GM19324 (cell line): ENCODE measurements around the gene SSTR1.

Source experiments
- ATAC-seq: cut with Tn5 transposase; IDR thresholded peaks from one replicate; pipeline ENCODE4 v1.9.1; 2021; ENCODE audit warnings: mild to moderate bottlenecking, moderate library complexity; ENCODE audit not compliant: unreplicated experiment, low FRiP score

The SSTR1 gene

DNA sequence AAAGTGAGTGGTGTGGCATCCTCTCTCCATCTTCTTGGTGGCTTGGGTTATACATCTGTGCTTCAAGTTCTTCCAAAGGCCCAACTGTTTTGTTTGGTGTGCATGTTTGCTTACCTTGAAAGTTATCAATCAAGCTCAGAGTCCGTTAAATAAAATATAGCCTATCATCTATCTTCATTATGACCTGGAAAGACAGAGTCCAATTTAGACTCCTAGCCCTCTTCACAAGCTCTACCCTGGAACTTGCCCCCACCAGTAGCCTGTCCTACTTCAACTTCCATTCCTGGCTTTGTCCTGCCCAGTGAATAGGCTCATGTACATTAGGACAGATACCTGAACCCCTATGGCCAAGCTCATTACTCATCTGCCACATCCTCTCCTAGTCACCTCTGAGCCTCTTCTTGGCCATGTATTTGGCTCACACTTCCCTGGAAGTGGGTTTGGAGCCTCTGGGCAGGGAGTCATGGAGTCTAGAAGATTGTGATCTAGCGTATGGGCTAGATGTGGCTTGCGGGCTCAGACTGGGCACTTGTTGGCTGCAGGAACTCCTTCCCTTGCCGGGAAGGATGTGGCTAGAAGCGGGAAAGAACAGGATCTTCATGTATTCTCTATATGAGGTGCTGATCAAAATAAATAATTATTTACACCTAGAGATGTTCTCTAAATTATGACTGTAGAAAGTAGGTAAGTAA is 6.4 kb upstream of the SSTR1 start:
- no peak for ATAC-seq

DNA sequence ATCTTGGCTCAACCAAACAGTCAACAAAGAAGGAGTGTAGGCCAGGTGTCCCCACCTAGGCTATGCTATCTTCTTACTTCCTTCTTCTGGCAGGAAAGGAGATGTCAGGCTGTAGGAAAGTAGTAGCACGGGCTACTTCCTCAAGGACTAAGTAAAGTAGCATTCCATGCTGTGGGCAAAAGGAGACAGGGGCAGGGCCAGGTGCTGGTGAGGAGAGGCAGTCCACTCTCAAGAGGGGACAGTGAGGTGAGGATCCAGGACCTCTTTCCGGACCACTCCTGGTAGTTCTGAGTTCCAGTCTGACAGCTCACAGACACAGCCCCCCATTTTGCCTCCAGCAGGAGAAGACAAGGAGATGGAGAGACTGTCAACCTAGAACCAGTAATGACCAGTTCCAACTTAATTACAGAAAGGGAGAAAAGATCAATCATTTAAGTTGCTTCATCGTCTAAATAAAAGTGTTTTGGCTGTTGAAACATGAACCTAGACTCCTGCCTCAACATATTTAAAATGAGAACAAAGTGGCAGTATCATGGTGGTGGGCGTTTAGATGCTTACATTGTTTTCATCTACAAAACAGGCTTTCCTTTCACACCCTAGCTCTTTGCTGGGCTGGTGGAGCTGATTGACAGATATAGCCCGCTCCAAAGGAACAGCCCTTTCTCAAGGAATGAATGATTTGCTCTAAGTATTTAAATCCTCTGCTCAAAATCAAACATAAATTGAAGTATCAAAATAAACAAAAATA is 5.1 kb upstream of the SSTR1 start:
- ATAC-seq = no peak

- no peak for ATAC-seq
These were observed 3.6 kb upstream of the SSTR1 start for GRCh38 chr14:38203929-38204718.

DNA sequence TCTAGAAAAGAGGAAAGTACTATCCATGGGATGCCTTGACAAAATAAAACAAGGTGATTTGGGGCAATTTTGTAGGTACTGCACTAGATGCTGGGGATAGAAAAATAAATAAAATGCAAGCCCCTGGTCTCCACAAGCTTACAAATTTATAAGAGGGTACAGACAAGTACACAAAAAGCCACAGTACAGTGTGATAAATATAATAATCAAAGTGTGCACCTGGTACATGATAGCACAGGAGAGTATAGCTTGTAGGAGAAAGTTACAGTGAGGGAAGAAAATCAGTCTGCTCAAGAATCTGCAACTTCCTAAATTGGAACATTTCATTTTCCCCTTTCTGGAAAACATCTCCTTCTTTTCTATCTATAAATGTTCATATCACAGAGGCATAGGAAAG is 3.0 kb upstream of the SSTR1 start:
- no peak for ATAC-seq

- no peak for ATAC-seq
These were observed 2.4 kb upstream of the SSTR1 start for GRCh38 chr14:38205119-38205813.

DNA sequence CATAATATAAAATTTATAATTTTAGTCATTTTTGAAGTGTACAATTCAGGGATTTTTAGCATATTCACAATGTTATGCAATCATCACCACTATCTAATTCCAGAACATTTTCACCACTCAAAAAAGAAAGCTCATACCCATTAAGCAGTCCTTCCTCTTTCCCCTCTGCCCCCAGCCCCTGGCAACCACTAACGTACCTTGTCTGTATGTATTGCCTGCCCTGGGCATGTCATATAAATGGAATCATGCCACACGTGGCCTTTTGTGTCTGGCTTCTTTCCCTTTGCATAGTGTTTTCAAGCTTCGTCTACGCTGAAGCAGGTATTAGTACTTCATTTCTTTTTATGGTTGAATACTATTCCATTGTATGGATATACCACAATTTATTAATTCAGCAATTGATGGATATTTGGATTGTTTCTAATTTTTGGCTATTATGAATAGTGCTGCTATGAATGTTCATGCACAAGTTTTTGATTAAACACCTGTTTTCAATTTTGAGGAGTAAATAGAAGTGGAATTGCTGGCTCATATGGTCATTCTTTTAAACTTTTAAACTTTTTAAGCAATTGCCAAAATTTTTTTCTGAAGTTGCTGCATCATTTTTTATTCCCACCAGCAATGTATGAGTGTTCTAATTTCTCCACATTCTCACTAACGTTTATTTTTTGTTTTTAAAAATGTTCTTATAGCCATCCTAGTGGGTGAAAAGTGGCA is 1.6 kb upstream of the SSTR1 start:
- no peak for ATAC-seq

DNA sequence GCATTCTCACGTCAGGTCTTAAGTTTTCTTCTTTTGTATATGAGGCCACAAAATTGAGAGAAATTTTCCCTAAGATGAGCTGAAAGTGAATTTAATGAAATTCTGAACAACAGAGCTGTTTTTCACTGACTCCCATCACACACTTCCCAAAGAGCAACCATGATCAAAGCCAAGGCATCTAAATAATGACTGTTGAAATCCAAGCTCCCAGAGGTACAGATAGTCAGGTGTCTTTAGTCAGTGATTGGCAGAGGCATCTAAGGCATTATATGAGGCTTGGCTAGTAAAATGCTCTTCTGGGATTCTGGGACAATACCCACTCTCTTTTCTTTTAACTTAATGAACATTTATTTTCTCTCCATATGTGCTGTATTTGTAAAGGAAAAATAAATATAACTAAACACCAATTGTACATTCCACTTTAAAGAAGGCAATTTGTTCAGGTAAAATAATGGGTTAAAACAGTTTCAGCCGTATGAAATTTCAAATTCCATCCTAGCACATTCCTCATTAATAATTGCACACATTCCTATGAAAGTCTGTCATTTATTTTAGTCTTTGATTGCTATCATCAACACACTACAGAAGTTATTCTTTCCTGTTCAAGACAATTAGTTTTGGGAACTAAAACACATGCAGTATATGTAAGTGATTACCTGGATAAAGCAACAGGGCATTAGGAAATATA is 871 bp upstream of the SSTR1 start:
- no peak for ATAC-seq

GRCh38 chr14:38207377-38207735 is 348 bp upstream of the SSTR1 start:
- no peak for ATAC-seq

DNA sequence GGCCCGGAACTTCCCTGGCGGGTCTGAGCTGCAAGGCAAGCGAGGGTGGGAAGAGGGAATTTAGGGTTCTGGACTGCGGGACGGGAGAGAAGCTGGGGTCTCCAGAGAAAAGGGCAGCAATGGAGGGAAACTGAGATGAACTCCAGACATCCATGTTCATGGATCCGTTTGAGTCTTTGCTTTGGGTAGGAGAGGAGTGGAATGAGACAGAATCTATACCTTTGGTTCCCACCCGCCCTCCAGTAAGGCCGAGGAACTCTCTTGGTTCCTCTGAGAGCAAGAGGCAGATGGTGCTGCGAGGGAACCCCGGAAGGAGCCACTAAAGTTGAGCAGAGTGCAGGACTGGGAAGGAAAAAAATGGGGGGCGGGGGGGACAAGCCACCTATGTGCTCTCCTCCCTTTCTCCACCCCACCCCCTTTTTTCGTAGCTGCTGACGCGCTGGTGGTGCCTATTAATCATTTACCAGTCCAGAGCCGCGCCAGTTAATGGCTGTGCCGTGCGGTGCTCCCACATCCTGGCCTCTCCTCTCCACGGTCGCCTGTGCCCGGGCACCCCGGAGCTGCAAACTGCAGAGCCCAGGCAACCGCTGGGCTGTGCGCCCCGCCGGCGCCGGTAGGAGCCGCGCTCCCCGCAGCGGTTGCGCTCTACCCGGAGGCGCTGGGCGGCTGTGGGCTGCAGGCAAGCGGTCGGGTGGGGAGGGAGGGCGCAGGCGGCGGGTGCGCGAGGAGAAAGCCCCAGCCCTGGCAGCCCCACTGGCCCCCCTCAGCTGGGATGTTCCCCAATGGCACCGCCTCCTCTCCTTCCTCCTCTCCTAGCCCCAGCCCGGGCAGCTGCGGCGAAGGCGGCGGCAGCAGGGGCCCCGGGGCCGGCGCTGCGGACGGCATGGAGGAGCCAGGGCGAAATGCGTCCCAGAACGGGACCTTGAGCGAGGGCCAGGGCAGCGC is 1.2 kb downstream of the SSTR1 start:
- ATAC-seq = no peak

GRCh38 chr14:38209572-38210557 is 2.2 kb downstream of the SSTR1 start:
- no peak for ATAC-seq

DNA sequence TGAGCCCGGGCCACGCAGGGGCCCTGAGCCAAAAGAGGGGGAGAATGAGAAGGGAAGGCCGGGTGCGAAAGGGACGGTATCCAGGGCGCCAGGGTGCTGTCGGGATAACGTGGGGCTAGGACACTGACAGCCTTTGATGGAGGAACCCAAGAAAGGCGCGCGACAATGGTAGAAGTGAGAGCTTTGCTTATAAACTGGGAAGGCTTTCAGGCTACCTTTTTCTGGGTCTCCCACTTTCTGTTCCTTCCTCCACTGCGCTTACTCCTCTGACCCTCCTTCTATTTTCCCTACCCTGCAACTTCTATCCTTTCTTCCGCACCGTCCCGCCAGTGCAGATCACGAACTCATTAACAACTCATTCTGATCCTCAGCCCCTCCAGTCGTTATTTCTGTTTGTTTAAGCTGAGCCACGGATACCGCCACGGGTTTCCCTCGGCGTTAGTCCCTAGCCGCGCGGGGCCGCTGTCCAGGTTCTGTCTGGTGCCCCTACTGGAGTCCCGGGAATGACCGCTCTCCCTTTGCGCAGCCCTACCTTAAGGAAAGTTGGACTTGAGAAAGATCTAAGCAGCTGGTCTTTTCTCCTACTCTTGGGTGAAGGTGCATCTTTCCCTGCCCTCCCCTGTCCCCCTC is 3.0 kb downstream of the SSTR1 start:
- ATAC-seq = no peak

GRCh38 chr14:38211255-38211735 is 3.6 kb downstream of the SSTR1 start:
- no peak for ATAC-seq

DNA sequence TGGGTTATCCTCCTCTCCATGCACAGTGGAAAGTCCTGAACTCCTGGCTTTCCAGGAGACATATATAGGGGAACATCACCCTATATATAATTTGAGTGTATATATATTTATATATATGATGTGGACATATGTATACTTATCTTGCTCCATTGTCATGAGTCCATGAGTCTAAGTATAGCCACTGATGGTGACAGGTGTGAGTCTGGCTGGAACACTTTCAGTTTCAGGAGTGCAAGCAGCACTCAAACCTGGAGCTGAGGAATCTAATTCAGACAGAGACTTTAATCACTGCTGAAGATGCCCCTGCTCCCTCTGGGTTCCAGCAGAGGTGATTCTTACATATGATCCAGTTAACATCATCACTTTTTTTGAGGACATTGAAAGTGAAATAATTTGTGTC is 4.4 kb downstream of the SSTR1 start:
- no peak for ATAC-seq

DNA sequence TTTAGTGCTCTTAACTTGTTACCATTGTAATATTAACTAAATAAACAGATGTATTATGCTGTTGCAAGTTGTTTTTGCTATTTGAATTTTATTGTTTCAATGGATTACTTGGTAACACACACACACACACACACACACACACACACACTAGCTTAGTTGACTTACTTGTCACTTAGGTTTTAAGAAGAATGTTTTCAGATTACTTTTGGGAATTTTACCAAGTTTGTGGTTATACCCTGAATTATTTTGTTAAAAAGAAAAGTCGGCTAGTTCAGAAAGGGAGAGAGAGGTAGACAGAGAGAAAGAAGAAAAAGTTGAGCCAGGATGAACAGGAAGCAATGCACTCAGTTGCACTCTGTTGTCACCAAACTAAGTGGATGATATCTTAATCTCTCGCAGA is 5.3 kb downstream of the SSTR1 start:
- no peak for ATAC-seq

- ATAC-seq = no peak
These were observed 9.8 kb downstream of the SSTR1 start for GRCh38 chr14:38217553-38217952.

- ATAC-seq = no peak
These were observed 13.4 kb downstream of the SSTR1 start for GRCh38 chr14:38221077-38221476.

GRCh38 chr14:38224338-38224737 is 16.6 kb downstream of the SSTR1 start:
- ATAC-seq = no peak
